Measurements from ENCODE around the gene MLN.

The MLN gene

GRCh38 chr6:33770124-33770832 is 33.5 kb downstream of the MLN start:
- no peak for DNase-seq (ENCODE audit: insufficient read length, low spot score)
- FAIRE-seq, result no peak
- TF ChIP-seq CTCF (IDR thresholded peaks at IDR 0.05; ENCODE audit: insufficient read depth, missing control alignments), result no peak

- TF ChIP-seq CTCF (IDR thresholded peaks at IDR 0.05; ENCODE audit: insufficient read depth, missing control alignments), result no peak
- DNase-seq (ENCODE audit: insufficient read length, low spot score), result no peak
Observed at GRCh38 chr6:33769248-33769821, 34.5 kb downstream of the MLN start.

GRCh38 chr6:33768644-33769120 is 35.1 kb downstream of the MLN start:
- TF ChIP-seq CTCF (IDR thresholded peaks at IDR 0.05; ENCODE audit: insufficient read depth, missing control alignments), result peak; percentile 70
- no peak for DNase-seq (ENCODE audit: insufficient read length, low spot score)
- no peak for FAIRE-seq

More at GRCh38 chr6:33769248-33769821, 34.5 kb downstream of the MLN start:
- FAIRE-seq, result no peak

GRCh38 chr6:33766921-33767907 is 36.6 kb downstream of the MLN start:
- FAIRE-seq (no peak), DNase-seq (ENCODE audit: insufficient read length, low spot score) (no peak)
- TF ChIP-seq CTCF (IDR thresholded peaks at IDR 0.05; ENCODE audit: insufficient read depth, missing control alignments), result no peak

DNA sequence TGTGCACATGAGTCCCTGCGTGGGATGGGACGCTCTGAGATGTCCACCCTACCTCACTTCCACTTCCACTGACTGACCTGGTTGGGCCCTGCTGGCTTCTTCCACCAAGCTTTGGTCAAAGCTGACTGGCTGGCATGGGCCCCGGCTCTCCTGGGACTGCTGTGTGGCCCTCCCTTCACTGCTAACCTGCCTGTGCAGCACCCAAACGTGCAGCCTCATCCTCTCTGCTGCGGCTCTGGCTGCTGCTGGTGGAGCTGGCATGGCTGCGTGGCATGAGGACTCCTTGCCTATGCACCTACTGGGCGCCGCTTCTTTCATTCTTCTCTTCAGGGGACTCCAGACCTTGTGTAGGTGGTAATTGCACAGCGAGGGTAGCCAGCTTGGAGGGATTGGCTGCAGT is 38.4 kb downstream of the MLN start:
- TF ChIP-seq CTCF (IDR thresholded peaks at IDR 0.05; ENCODE audit: insufficient read depth, missing control alignments), result no peak
- no peak for DNase-seq (ENCODE audit: insufficient read length, low spot score)
- no peak for FAIRE-seq

DNA sequence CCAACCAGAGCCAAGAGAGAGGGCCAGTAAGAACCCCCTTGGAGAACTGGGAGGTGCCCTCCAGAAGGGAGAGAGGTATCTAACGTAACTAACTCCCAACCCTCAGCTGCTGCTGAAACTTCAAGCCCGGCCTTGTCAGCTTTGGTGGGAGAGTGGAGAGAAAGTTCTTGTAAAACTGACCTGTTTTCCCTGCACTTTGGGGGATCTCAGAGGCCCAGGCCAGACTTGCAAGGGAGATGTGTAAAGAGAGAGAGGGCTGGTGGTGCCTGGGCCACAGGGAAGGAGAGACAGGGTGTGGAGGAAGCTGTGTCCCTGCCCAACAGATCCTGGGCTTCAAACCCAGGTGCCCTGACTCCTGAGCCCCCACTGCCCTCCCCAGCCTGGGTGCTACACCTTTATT is 39.8 kb downstream of the MLN start:
- DNase-seq (ENCODE audit: insufficient read length, low spot score) (no peak), FAIRE-seq (no peak)
- TF ChIP-seq CTCF (IDR thresholded peaks at IDR 0.05; ENCODE audit: insufficient read depth, missing control alignments), result no peak
